ENCODE results near the gene TOPBP1. TPM values are rescaled to one million over a fixed set of nuclear protein-coding genes. Genes with fewer than 3 reads are reported as not detected.
"Not testable (repeated sequence)": the region's sequence is repeated elsewhere in the genome, so short reads cannot be mapped to it uniquely, and the experiment has no call there.

TOPBP1 gene
- total RNA-seq, 1 donor from 2014 or later, result 33.9 TPM

- TF ChIP-seq, protein P1, sequence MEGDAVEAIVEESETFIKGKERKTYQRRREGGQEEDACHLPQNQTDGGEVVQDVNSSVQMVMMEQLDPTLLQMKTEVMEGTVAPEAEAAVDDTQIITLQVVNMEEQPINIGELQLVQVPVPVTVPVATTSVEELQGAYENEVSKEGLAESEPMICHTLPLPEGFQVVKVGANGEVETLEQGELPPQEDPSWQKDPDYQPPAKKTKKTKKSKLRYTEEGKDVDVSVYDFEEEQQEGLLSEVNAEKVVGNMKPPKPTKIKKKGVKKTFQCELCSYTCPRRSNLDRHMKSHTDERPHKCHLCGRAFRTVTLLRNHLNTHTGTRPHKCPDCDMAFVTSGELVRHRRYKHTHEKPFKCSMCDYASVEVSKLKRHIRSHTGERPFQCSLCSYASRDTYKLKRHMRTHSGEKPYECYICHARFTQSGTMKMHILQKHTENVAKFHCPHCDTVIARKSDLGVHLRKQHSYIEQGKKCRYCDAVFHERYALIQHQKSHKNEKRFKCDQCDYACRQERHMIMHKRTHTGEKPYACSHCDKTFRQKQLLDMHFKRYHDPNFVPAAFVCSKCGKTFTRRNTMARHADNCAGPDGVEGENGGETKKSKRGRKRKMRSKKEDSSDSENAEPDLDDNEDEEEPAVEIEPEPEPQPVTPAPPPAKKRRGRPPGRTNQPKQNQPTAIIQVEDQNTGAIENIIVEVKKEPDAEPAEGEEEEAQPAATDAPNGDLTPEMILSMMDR (conservative IDR thresholded peaks at IDR 0.05; ENCODE audit: low read depth, low read length), result no peak
- DNase-seq (ENCODE audit: low read depth), result no peak
- H3K4me3 ChIP-seq (ENCODE audit: low read depth, low read length), result no peak overlapping the region
Observed at GRCh38 chr3:133563186-133563591, 98.6 kb downstream of the TOPBP1 start.

GRCh38 chr3:133562376-133562775 is 99.4 kb downstream of the TOPBP1 start:
- no peak for DNase-seq (ENCODE audit: low read depth)
- H3K4me3 ChIP-seq (ENCODE audit: low read depth, low read length), result no peak overlapping the region
- TF ChIP-seq, protein P1 (conservative IDR thresholded peaks at IDR 0.05; ENCODE audit: low read depth, low read length), result no peak

DNA sequence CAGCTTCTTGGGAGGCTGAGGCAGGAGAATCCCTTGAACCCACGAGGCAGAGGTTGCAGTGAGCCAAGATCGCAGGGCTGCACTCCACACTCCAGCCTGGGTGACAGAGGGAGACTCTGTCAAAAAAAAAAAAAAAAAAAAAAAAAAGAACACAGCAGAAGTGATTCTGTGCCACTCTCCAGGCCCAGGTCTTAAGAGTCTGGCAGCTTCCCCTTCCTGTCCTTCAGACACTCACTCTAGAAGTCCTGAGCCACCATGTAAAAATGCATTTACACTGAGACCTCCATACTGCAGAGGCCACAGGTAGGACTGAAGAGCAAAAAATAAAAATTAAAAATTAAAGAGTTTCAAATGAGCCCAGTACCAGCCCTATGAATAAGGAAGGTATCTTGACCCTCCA is 100.1 kb downstream of the TOPBP1 start:
- TF ChIP-seq, protein P1 (conservative IDR thresholded peaks at IDR 0.05; ENCODE audit: low read depth, low read length), result no peak
- no peak for DNase-seq (ENCODE audit: low read depth)
- no peak overlapping the region for H3K4me3 ChIP-seq (ENCODE audit: low read depth, low read length)

DNA sequence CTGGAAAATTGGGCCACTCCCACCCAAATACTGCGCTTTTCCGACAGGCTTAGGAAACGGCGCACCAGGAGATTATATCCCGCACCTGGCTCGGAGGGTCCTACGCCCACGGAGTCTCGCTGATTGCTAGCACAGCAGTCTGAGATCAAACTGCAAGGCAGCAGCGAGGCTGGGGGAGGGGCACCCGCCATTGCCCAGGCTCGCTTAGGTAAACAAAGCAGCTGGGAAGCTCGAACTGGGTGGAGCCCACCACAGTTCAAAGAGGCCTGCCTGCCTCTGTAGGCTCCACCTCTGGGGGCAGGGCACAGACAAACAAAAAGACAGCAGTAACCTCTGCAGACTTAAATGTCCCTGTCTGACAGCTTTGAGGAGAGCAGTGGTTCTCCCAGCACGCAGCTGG is 110.2 kb downstream of the TOPBP1 start:
- not testable (repeated sequence) for DNase-seq (ENCODE audit: low read depth); H3K4me3 ChIP-seq (ENCODE audit: low read depth, low read length)

Other genes with a start within 250 kb of the TOPBP1 start
- gene CDV3, start 88.3 kb downstream of the TOPBP1 start, total RNA-seq, result 163 and 225 TPM in 2 replicates
- gene TF, start 84.5 kb upstream of the TOPBP1 start, total RNA-seq, result under 0.01 TPM in 1 of 2 replicates, not detected in the other
- gene SRPRB, start 143.9 kb upstream of the TOPBP1 start, total RNA-seq, result 18.7 and 41.7 TPM in 2 replicates
- gene RAB6B, start 233.9 kb upstream of the TOPBP1 start, total RNA-seq, result 2.8 and 3.5 TPM in 2 replicates